Measurements from ENCODE around the gene TRIM33. TPM values are rescaled to one million over a fixed set of nuclear protein-coding genes. Genes with fewer than 3 reads are reported as not detected.

TRIM33 gene
- total RNA-seq, 4 donors from 2014 or later, result 26.7 to 49.0 (median 34.5) TPM

DNA sequence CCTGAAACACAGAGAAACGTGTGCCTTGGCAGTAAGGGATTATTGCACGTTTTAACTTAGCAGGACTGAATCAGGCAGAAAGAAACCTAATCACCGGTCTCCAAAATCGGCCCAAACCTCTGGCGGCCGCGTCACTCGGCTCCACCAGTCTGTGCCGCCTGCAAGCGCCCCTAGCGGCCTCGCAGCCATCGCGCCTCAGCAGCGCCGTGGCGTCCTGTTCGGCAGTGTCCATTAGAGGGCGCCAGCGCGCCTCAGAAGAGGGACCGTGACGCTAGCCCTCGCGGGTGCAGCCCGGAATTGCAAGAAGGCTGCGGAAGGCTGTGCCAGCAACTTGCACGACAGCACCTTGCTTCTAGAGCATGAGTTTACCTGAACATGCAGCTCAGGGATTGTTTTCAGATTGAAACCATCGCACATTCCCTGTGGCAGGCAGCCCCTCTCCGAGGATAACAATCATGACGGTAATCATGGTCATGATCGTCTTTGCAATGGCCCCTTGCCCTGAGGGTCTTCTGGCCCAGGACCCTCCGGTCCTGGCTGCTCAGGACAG is 164.4 kb downstream of the TRIM33 start:
- TF ChIP-seq POLR2AphosphoS5 (IDR thresholded peaks at IDR 0.05), result peak; percentile 60
- TF ChIP-seq, protein P1, sequence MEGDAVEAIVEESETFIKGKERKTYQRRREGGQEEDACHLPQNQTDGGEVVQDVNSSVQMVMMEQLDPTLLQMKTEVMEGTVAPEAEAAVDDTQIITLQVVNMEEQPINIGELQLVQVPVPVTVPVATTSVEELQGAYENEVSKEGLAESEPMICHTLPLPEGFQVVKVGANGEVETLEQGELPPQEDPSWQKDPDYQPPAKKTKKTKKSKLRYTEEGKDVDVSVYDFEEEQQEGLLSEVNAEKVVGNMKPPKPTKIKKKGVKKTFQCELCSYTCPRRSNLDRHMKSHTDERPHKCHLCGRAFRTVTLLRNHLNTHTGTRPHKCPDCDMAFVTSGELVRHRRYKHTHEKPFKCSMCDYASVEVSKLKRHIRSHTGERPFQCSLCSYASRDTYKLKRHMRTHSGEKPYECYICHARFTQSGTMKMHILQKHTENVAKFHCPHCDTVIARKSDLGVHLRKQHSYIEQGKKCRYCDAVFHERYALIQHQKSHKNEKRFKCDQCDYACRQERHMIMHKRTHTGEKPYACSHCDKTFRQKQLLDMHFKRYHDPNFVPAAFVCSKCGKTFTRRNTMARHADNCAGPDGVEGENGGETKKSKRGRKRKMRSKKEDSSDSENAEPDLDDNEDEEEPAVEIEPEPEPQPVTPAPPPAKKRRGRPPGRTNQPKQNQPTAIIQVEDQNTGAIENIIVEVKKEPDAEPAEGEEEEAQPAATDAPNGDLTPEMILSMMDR (IDR thresholded peaks at IDR 0.05), result peak in 3 of 4 experiments; percentile 100
- no peak for TF ChIP-seq POLR2A (IDR thresholded peaks at IDR 0.05)
- TF ChIP-seq EP300 (IDR thresholded peaks at IDR 0.05), result no peak
- no peaks in the 10 kb centered on the region for H3K36me3 ChIP-seq
- H3K4me1 ChIP-seq, result peaks cover 0 to 14% (median 5%) of the 10 kb centered on the region in 3 donors
- H3K4me3 ChIP-seq, result peak overlapping the region; percentile 39 to 60
- no peaks in the 10 kb centered on the region for H3K9me3 ChIP-seq
- peak; percentile 98 for ATAC-seq
- 0 to 3% methylated on average over 16 to 17 of the region's 33 CpGs for WGBS, 2 donors (ENCODE audit: low coverage in 1 of 2)
- no peaks in the 10 kb centered on the region for H3K27me3 ChIP-seq
- H3K27ac ChIP-seq, result peak overlapping the region; percentile 44 to 89 (median 86)

DNA sequence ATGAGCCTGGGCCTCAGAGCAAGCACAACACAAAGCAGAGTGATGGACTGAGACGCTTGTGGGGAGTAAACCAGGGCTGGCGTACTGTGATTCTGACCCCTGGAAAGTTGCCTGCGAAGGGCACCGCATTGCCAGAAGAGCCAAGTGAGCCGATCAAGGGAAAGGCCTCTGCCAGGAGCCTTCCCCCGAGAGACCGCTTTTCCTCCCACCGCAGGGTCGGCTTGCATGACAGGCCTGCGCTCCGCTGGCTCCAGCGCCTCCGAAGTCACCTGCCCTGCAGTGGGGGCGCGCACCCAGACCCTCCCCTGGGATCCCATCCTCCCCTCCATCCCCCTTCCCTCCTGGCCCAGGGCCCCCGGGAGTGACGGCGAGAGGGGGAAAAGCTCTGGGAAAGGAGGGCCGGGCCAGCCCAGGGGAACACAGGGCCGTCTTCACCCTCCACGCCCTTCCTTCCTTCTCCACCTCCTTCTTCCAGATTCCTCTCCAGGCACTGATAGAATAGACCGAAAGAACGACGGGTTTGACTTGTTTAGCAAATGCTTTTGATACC is 165.0 kb downstream of the TRIM33 start:
- peak overlapping the region; percentile 44 to 89 (median 86) for H3K27ac ChIP-seq
- peak; percentile 70 for ATAC-seq
- 0 to 7% methylated on average over 3 to 6 of the region's 24 CpGs for WGBS, 2 donors (ENCODE audit: low coverage in 1 of 2)
- peak overlapping the region; percentile 39 to 60 for H3K4me3 ChIP-seq
- no peaks in the 10 kb centered on the region for H3K36me3 ChIP-seq
- TF ChIP-seq POLR2A (IDR thresholded peaks at IDR 0.05), result no peak
- no peaks in the 10 kb centered on the region for H3K27me3 ChIP-seq
- H3K9me3 ChIP-seq, result no peaks in the 10 kb centered on the region
- H3K4me1 ChIP-seq, result peaks cover 0 to 14% (median 5%) of the 10 kb centered on the region in 3 donors

DNA sequence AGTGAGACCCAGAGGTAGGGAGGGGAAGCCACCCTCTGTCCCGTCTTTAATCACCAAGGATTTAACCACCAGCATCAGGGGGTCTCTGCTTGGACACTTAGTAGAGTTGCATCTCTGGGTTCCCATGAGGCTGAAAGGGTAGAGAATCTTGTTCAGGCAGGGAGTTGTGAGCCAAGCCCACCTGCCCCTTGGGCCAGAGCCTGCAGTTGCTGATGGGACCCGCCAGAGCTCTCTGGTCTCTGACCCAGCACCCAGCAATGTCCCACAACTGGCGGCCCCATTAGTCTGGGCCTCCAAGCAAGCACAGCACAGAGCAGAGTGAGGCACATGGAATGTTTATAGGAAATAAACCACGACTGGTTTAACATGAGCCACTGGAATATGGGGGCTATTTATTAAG is 166.3 kb downstream of the TRIM33 start:
- Histone ChIP-seq H3K4me1 (peaks cover 0 to 14% (median 5%) of the 10 kb centered on the region in 3 donors), H3K27me3 (no peaks in the 10 kb centered on the region), H3K27ac (no peak overlapping the region), H3K9me3 (no peaks in the 10 kb centered on the region), H3K36me3 (no peaks in the 10 kb centered on the region), H3K4me3 (no peak overlapping the region)
- ATAC-seq, result no peak
- TF ChIP-seq EP300 (IDR thresholded peaks at IDR 0.05), result no peak
- TF ChIP-seq, protein P1 (IDR thresholded peaks at IDR 0.05), result no peak
- no peak for TF ChIP-seq POLR2AphosphoS5 (IDR thresholded peaks at IDR 0.05)
- no peak for TF ChIP-seq POLR2A (IDR thresholded peaks at IDR 0.05)
- 73 to 89% methylated on average over 2 of the region's 4 CpGs for WGBS, 2 donors (ENCODE audit: low coverage in 1 of 2)

Small RNAs within 50 kb of the gene (small RNA-seq; reads per million reads assigned to genes)
- 0 reads per million in 4 donors for gene RF00019

Other genes with a start within 250 kb of the TRIM33 start
- gene BCAS2, start 70.4 kb upstream of the TRIM33 start, total RNA-seq, result 10 to 100 TPM; 32.5 to 41.8 (median 36.6) TPM
- 1 to 10 TPM; 2.8 to 5.3 (median 2.9) TPM for gene DENND2C, start 158.8 kb upstream of the TRIM33 start, total RNA-seq
- not detected for gene AMPD1, start 184.3 kb upstream of the TRIM33 start, total RNA-seq
- 10 to 100 TPM; 13.3 to 26.0 (median 20.5) TPM for gene NRAS, start 205.6 kb upstream of the TRIM33 start, total RNA-seq
- 1,000 to 10,000 TPM in 3 of 4 donors, 100 to 1,000 TPM in 1; 800 to 1,932 (median 1,384) TPM for gene CSDE1, start 246.8 kb upstream of the TRIM33 start, total RNA-seq

Data from gastroesophageal sphincter (tissue), 4 donors.